GM21360 (cell line): Measurements from ENCODE around the gene GPATCH2.
"Not testable (repeated sequence)": the region's sequence is repeated elsewhere in the genome, so short reads cannot be mapped to it uniquely, and the experiment has no call there.

ENCODE experiments used
- ATAC-seq: cut with Tn5 transposase; IDR thresholded peaks from one replicate; pipeline ENCODE4 v1.9.1; 2021; ENCODE audit warnings: mild to moderate bottlenecking, moderate library complexity; ENCODE audit not compliant: unreplicated experiment

GPATCH2 gene

GRCh38 chr1:217584286-217584811 is 46.5 kb downstream of the GPATCH2 start:
- not testable (repeated sequence) for ATAC-seq

GRCh38 chr1:217577336-217577735 is 53.6 kb downstream of the GPATCH2 start:
- no peak for ATAC-seq

- no peak for ATAC-seq
Measured at GRCh38 chr1:217574265-217574949, 56.5 kb downstream of the GPATCH2 start.

- ATAC-seq = no peak
Measured at GRCh38 chr1:217569021-217569420, 61.9 kb downstream of the GPATCH2 start.

GRCh38 chr1:217568200-217568599 is 62.7 kb downstream of the GPATCH2 start:
- no peak for ATAC-seq

GRCh38 chr1:217564833-217565232 is 66.1 kb downstream of the GPATCH2 start:
- ATAC-seq = no peak

- no peak for ATAC-seq
Measured at GRCh38 chr1:217564207-217564606, 66.7 kb downstream of the GPATCH2 start.

GRCh38 chr1:217563179-217563578 is 67.7 kb downstream of the GPATCH2 start:
- ATAC-seq = no peak

GRCh38 chr1:217562229-217562878 is 68.5 kb downstream of the GPATCH2 start:
- ATAC-seq = no peak

- ATAC-seq = no peak
Measured at GRCh38 chr1:217561446-217561845, 69.4 kb downstream of the GPATCH2 start.

GRCh38 chr1:217554849-217555248 is 76.0 kb downstream of the GPATCH2 start:
- ATAC-seq = no peak

GRCh38 chr1:217553949-217554509 is 76.9 kb downstream of the GPATCH2 start:
- no peak for ATAC-seq

- no peak for ATAC-seq
Measured at GRCh38 chr1:217552339-217552951, 78.4 kb downstream of the GPATCH2 start.

GRCh38 chr1:217542837-217543236 is 88.1 kb downstream of the GPATCH2 start:
- ATAC-seq = peak; percentile 76

- no peak for ATAC-seq
Measured at GRCh38 chr1:217542136-217542777, 88.6 kb downstream of the GPATCH2 start.

- no peak for ATAC-seq
Measured at GRCh38 chr1:217540321-217540720, 90.6 kb downstream of the GPATCH2 start.

- ATAC-seq = no peak
Measured at GRCh38 chr1:217539510-217539909, 91.4 kb downstream of the GPATCH2 start.

- ATAC-seq = no peak
Measured at GRCh38 chr1:217535601-217536377, 95.1 kb downstream of the GPATCH2 start.

- ATAC-seq = no peak
Measured at GRCh38 chr1:217534566-217534965, 96.3 kb downstream of the GPATCH2 start.

- no peak for ATAC-seq
Measured at GRCh38 chr1:217528271-217528670, 102.6 kb downstream of the GPATCH2 start.
